SK-N-MC (cell line): ENCODE measurements around the gene TEX51.

Experiments used
- DNase-seq: peaks from one replicate; pipeline ENCODE4 v3.0.0-alpha.2; 2011; ENCODE audit warnings: low read depth, low spot score
- H3K27ac ChIP-seq: fragments of 200-600 bp; sonication (generic); 2 replicates; pipeline ENCODE4 v1.5.1; 2016; ENCODE audit warnings: mixed run types
- H3K36me3 ChIP-seq: fragments of 200-600 bp; sonication (generic); 2 replicates; pipeline ENCODE4 v1.6.1; 2017; ENCODE audit warnings: antibody characterized with exemption, low read length, mixed read lengths; ENCODE audit not compliant: insufficient read depth
- H3K4me3 ChIP-seq: fragments of 200-600 bp; sonication (generic); 2 replicates; pipeline ENCODE4 v1.5.1; 2016
- H3K9ac ChIP-seq: fragments of 200-600 bp; sonication (generic); 2 replicates; pipeline ENCODE4 v1.8.0; 2017; ENCODE audit warnings: mixed run types, mixed read lengths; ENCODE audit not compliant: insufficient read length
- H3K9me3 ChIP-seq: fragments of 200-600 bp; sonication (generic); 2 replicates; pipeline ENCODE4 v1.6.1; 2017; ENCODE audit warnings: low read depth, mild to moderate bottlenecking, antibody characterized with exemption, low read length, moderate library complexity, mixed read lengths
- EZH2 ChIP-seq: fragments of 200-600 bp; sonication (generic); IDR thresholded peaks from one replicate; pipeline ENCODE4 v1.6.1; 2017; ENCODE audit warnings: antibody characterized with exemption
- FOXP2 ChIP-seq: optimal IDR thresholded peaks from 2 replicates; pipeline ENCODE3; 2011; ENCODE audit warnings: mild to moderate bottlenecking, moderate library complexity; ENCODE audit not compliant: insufficient read depth; ENCODE audit errors: extremely low read length, control extremely low read depth
- POLR2AphosphoS5 ChIP-seq: IDR thresholded peaks from 2 replicates; pipeline ENCODE4 v1.6.1; 2012; ENCODE audit warnings: mild to moderate bottlenecking, low read depth, low read length, borderline replicate concordance

TEX51 gene

DNA sequence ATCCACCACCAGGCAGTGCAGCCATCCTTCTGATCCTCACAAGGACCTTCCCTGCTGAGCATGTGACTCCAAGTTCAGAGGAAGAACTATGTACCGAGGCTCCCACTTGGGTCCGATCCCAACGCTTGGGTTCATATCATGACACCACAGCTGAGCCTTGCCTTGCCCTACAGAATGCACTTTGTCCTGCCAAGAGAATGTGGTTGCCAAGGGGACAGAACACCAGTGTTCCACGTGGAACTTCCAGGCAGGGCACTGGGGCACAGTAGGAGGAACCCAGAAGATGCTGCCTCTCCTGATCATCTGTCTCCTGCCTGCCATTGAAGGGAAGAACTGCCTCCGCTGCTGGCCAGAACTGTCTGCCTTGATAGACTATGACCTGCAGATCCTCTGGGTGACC, at the start of gene TEX51:
TEX51 (plus strand) TSS at position 255 of the 400 bp plus-strand sequence; CDS start at position 284, 29 bp downstream.
- H3K4me3 ChIP-seq: no peak within 1 kb of the TSS
- TF ChIP-seq POLR2AphosphoS5: no peak
- no peaks in the 10 kb centered on the region for H3K36me3 ChIP-seq
- no peaks in the 10 kb centered on the region for H3K9me3 ChIP-seq
- no peak within 1 kb of the TSS for H3K27ac ChIP-seq
- no peak within 1 kb of the TSS for H3K9ac ChIP-seq
- DNase-seq: no peak

DNA sequence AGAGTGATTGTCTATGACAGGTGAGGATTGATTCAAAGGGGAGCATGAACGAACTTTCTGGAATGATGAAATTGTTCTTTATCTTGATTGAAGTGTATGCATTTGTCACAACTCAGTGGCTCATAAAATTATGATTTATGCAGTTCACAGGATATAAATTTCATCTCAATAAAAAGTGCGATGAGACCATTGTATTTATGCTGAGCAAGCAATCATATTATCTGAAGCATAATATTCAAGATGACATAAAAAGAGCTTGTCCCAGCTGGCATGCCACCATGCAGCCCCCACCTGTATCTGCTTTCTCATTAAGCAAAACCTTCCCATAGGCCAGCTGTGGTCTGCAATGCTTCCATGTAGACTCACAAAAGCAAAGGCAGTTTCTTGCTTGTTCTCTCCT, 49.6 kb upstream of the TEX51 start:
- no peak for DNase-seq
- Histone ChIP-seq H3K27ac (no peak overlapping the region), H3K9ac (no peak overlapping the region), H3K4me3 (no peak overlapping the region), H3K9me3 (no peaks in the 10 kb centered on the region), H3K36me3 (no peaks in the 10 kb centered on the region)
- no peak for TF ChIP-seq POLR2AphosphoS5
- TF ChIP-seq FOXP2: no peak
- no peak for TF ChIP-seq EZH2

DNA sequence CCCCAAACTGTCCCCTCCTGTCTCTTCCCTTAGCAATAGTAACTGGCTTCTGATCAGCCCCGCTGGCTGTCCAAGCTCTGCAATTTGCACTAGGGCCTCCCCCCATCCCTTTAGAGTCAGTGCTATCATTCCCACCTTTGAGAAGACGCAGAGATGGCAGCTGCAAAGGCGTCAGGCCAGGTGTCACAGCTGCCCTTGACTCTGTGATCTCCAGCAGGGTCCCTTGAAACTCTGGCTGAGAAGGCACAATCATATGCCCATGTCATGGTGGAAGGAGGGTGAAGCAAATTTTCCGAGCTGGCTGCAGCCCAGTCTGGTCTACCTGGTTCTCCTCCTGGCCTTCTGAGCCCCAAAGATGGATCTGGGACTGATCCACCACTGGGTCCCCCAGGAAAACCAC, 49.2 kb upstream of the TEX51 start:
- DNase-seq: no peak
- H3K9me3 ChIP-seq: no peaks in the 10 kb centered on the region
- H3K36me3 ChIP-seq: no peaks in the 10 kb centered on the region
- H3K4me3 ChIP-seq: no peak overlapping the region
- H3K9ac ChIP-seq: no peak overlapping the region
- no peak for TF ChIP-seq FOXP2
- TF ChIP-seq EZH2: no peak
- TF ChIP-seq POLR2AphosphoS5: no peak
- no peak overlapping the region for H3K27ac ChIP-seq

DNA sequence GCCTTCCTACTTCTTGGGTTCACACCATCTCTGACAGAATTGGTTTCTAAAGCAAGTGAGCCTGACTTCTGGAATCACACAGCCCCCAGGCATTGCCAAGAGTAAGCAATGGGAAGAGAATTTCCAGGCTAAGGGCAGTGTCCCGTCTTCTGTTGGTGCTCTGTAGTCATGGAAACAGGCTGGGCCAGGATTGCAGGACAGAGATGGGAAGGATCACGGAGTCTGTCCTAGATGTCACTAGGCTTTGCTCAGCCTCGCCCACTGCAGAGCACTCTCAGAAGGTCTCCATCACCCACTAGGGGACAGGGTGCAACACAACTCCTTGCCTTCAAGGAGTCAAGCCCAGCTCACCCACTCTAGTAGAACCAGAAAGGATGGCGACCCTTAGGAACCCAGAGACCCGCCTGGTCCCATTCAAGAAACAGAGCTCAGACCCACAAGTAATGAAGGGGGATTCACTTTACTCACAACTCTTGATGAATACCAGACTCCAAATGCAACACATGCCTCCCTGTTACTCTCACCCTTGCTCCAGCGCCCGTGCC, 48.6 kb upstream of the TEX51 start:
- Histone ChIP-seq H3K9ac (no peak overlapping the region), H3K27ac (no peak overlapping the region), H3K9me3 (no peaks in the 10 kb centered on the region), H3K4me3 (no peak overlapping the region), H3K36me3 (no peaks in the 10 kb centered on the region)
- TF ChIP-seq POLR2AphosphoS5 (no peak), EZH2 (no peak), FOXP2 (no peak)
- DNase-seq: no peak

DNA sequence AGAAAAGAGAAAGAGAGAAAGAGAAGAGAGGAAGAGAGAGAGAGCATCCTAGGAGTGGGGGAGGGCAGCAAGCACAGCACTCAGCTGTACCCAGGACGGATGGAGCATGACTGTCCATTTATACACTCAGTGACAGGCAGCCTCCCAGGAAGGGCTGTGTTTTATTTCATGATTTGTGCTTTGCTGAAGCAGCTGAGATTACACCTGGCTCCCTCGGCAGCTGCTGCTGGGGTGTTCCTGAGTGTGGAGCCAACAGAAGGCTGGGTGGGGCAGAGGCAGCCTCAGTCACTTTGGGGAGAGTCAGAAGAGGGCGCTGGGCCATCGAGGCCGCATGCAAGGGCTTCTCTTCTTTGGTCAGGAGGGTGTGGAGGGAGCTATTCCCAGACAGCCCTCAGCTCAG, 47.8 kb upstream of the TEX51 start:
- no peak for DNase-seq
- TF ChIP-seq FOXP2 (no peak), EZH2 (no peak), POLR2AphosphoS5 (no peak)
- Histone ChIP-seq H3K36me3 (no peaks in the 10 kb centered on the region), H3K4me3 (no peak overlapping the region), H3K9ac (no peak overlapping the region), H3K27ac (no peak overlapping the region), H3K9me3 (no peaks in the 10 kb centered on the region)

DNA sequence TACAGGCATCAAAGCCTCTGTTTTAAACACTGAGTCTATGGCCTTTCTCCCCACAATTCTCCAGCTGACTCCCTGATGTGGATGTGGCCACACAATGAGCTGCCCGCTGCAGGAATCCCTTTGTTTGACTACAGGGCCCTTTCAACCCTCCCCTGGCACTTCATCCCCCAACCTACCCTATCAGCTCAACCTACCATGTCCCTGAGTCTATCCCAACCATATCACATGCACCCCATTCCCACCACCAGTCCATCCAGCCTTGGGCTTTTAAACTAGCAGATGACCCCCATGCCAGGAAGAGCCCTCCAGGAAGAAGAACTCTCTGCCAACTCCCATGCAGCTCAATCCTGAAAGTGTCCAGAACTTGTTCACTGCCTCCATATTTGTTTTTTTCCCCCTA, 46.9 kb upstream of the TEX51 start:
- Histone ChIP-seq H3K36me3 (no peaks in the 10 kb centered on the region), H3K27ac (no peak overlapping the region), H3K9me3 (no peaks in the 10 kb centered on the region), H3K9ac (no peak overlapping the region), H3K4me3 (no peak overlapping the region)
- TF ChIP-seq EZH2 (no peak), POLR2AphosphoS5 (no peak), FOXP2 (no peak)
- no peak for DNase-seq

DNA sequence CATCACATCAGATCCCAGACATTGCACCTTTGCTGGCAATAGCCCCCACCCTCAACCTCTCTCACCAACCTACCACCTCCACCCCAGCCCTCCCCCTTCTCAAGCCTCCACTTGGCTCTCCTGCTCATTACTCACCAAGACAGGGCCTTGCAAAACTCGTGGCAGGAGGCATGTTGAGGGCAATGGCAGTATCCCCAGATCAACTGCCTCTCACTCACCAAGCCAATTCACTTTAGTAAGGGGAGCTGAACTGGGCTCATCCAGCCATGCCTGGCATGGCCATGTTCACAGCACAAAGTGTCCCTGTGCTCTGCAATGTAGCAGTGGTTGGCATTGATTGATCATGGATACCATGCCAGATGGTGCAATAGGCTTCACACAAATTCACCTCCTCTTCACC, 46.3 kb upstream of the TEX51 start:
- Histone ChIP-seq H3K9me3 (no peaks in the 10 kb centered on the region), H3K27ac (no peak overlapping the region), H3K36me3 (no peaks in the 10 kb centered on the region), H3K4me3 (no peak overlapping the region), H3K9ac (no peak overlapping the region)
- TF ChIP-seq FOXP2 (no peak), POLR2AphosphoS5 (no peak), EZH2 (no peak)
- no peak for DNase-seq

DNA sequence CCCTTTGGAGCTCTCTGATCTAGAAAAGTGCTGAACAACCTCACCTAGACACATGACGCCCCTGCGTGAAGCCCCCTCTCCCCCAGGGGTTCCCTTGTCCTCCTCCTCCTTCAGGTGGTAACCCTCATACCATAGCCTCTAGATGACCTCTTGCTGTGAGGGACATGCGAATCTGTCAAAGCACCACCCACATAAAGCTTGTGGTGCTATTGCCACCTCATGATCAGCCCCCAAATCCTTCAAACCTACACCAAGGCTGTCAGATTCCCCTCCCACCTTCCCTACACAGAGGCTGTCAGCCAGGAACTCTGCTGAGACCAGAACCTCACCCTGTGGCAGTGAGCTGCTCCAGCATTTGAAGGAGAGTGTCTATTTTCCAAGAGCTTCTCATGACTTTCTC, 43.1 kb upstream of the TEX51 start:
- TF ChIP-seq FOXP2: no peak
- TF ChIP-seq EZH2: no peak
- no peak for TF ChIP-seq POLR2AphosphoS5
- no peak for DNase-seq

DNA sequence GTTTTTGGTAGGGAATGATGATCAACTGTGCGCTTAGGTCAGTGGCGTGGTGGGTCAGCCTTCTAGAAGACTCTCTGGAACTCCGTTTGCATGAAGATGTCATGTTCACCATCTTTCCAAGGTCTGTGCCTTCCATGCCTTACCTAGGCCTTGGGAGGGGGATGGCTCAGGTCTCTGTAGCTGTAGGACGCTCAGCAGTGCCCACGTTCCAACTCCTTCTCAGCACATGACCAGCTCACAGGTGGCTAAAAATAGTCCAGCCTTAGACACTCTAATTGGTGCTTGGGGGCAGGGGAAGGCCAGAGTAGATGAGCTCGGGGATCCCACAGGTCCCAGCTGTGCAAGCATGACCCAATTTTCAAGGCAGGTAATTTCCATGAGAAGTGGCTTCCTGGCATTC, 42.3 kb upstream of the TEX51 start:
- H3K9ac ChIP-seq: no peak overlapping the region
- no peak overlapping the region for H3K27ac ChIP-seq
- TF ChIP-seq EZH2: no peak
- no peak for TF ChIP-seq FOXP2
- no peak for TF ChIP-seq POLR2AphosphoS5
- H3K36me3 ChIP-seq: no peaks in the 10 kb centered on the region
- DNase-seq: no peak
- H3K4me3 ChIP-seq: no peak overlapping the region
- no peaks in the 10 kb centered on the region for H3K9me3 ChIP-seq

More for the DNA sequence above, 43.1 kb upstream of the TEX51 start:
- Histone ChIP-seq H3K9me3 (no peaks in the 10 kb centered on the region), H3K4me3 (no peak overlapping the region), H3K9ac (no peak overlapping the region), H3K36me3 (no peaks in the 10 kb centered on the region), H3K27ac (no peak overlapping the region)

DNA sequence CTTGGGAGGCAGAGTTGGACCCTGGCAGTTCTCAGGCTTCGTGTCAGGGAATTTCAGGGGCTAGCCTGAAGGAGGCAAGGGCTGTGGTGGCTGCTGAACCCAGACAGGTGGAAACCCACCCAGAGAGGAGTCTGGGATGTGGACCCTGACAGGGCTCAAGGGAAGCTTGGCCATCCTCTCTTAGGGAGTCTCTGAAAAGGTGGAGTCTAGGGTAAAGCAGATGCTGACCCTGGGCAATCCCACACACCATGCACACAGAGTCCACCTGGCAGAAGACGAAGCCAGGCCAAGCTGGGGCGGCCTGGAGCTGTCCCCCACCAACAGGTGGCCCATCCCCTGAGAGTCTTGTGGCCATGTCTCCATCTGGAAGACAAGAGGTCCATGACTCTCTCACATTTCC, 41.2 kb upstream of the TEX51 start:
- H3K4me3 ChIP-seq: no peak overlapping the region
- no peaks in the 10 kb centered on the region for H3K36me3 ChIP-seq
- DNase-seq: no peak
- no peak overlapping the region for H3K27ac ChIP-seq
- TF ChIP-seq POLR2AphosphoS5: no peak
- no peak for TF ChIP-seq EZH2
- TF ChIP-seq FOXP2: no peak
- H3K9ac ChIP-seq: no peak overlapping the region
- H3K9me3 ChIP-seq: no peaks in the 10 kb centered on the region
